Right lobe of liver (tissue), 6 donors: ENCODE results near the gene MXRA7. TPM values are rescaled to one million over a fixed set of nuclear protein-coding genes. Genes with fewer than 3 reads are reported as not detected.

Source experiments
- ATAC-seq, 4 donors: fragments of 200-7000 bp; cut with Tn5 transposase; one replicate each; pipeline ENCODE4 v1.9.1; 2020; ENCODE audit warnings: mild to moderate bottlenecking in 4 of 4, moderate library complexity in 4 of 4
- DNase-seq, 3 donors: peaks; one replicate each; pipeline ENCODE4 v3.0.0-alpha.2; 2020
- H3K27ac ChIP-seq, 3 donors: fragments of 200-600 bp; one replicate each; pipeline ENCODE4 v1.8.0; 2022
- H3K27me3 ChIP-seq, 2 donors: fragments of 200-600 bp; one replicate each; pipeline ENCODE4 v1.8.0; 2022
- H3K36me3 ChIP-seq, 4 donors: fragments of 200-600 bp; sonication (generic) in 1 of 4; one replicate each; pipeline versions ENCODE4 v1.5.1 to v1.8.0; 2017 to 2022; ENCODE audit warnings: control low read depth in 1 of 4
- H3K4me1 ChIP-seq, 4 donors: fragments of 200-600 bp; sonication (generic) in 1 of 4; one replicate each; pipeline versions ENCODE4 v1.5.1 to v1.8.0; 2017 to 2022; ENCODE audit warnings: control low read depth in 1 of 4
- H3K4me3 ChIP-seq, 3 donors: fragments of 200-600 bp; one replicate each; pipeline ENCODE4 v1.8.0; 2022
- H3K9me3 ChIP-seq, 4 donors: fragments of 200-600 bp; sonication (generic) in 1 of 4; one replicate each; pipeline versions ENCODE4 v1.5.1 to v1.8.0; 2017 to 2022; ENCODE audit warnings: control low read depth in 1 of 4
- POLR2A ChIP-seq: fragments of 450-650 bp; IDR thresholded peaks from one replicate; pipeline ENCODE4 v1.6.1; 2017; ENCODE audit warnings: antibody characterized with exemption, mild to moderate bottlenecking
- WGBS: methylation state at CpG from one replicate; pipeline ENCODE4 v1.1.6; 2018; ENCODE audit warnings: low coverage, low lambda C conversion rate; ENCODE audit not compliant: insufficient coverage; ENCODE audit errors: missing lambda C conversion rate; 5-methylcytosine and 5-hydroxymethylcytosine counted together
- intact Hi-C, 2 donors: fragments of 100-400 bp; cut with DNase I; formaldehyde crosslinking; loops; one replicate each; pipeline versions ENCODE4 v1.11.2 to v1.14.1; 2022
- total RNA-seq, 6 experiments: library from RNA; depleted of rRNA in 2 of 6; stranded (reverse); fragments of >200 nt in 2 of 6; fragmentation: NEBNext Ultra II Directional in 3 of 6; extraction: Animal tissue kit (Norgen Biotek cat#: 25700) in 3 of 6; gene quantifications; one replicate each; pipeline versions ENCODE4 v1.1.0 to v1.2.4, GENCODE V29; 2016 to 2023
- TF ChIP-seq, protein P1 (sequence below), 4 donors: fragments of 200-600 bp in 3 of 4; fragments of 450-650 bp in 1 of 4; IDR thresholded peaks; one replicate each; pipeline versions ENCODE4 v1.5.1 to v1.8.0; 2016 to 2022; ENCODE audit warnings: antibody characterized with exemption in 4 of 4, mild to moderate bottlenecking in 2 of 4
- donor health status: DM: no; HTN: yes; CAD: no.
- donor health status: DM: no; HTN: no; CAD: no.
- donor health status: DM: no; HTN: no; CAD: no.
- donor health status: DM: no; HTN: yes; CAD: no.
- donor health status: DM: no; HTN: yes; CAD: no.

MXRA7 gene
- total RNA-seq, 6 experiments from 2014 or later, result 7.7 to 25.4 (median 15.3) TPM

DNA sequence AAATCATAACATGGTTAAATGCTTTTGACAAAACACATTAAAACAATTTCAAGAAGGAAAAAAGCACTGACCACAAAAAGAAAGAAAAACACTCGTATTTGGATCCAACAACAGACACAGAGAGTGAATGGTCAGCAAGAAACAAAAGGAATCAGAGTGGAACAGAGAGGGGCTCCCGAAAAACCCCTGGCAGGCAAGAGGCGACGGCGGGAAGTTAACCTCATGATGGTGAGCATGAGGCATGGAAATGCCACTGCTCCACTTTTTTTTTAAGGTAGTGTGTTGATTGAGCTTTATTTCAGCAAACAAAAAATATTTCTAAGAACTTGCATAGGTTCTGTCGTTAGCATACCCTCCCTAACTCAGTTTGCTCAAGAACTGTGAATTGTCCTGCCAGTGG, 35.1 kb downstream of the MXRA7 start:
- intact Hi-C loops, result no loop called here
- DNase-seq, result no peak

DNA sequence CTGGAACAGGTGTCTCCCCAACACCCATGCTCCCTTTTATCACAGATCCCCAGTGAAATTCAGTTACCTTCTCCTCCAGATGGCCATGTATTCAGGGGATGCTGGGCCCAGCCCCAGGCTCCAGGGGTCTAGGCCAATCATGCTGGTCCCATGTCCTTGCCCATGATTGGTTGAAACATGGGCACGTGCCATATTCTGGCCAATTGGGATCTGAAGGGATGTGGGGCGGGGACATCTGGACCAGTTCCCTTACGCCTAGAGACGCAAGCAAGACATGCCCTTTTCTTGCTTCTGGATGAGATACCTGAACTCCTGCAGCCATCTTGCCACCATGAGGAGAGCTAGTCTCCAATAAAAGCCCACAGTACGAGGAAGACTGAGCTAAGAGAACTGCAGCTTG, 36.2 kb downstream of the MXRA7 start:
- intact Hi-C loops, result no loop called here
- no peak for ATAC-seq
- Histone ChIP-seq H3K36me3 (no peaks in the 10 kb centered on the region), H3K27ac (no peak overlapping the region), H3K4me1 (peaks cover 0 to 11% (median 2%) of the 10 kb centered on the region in 4 donors), H3K4me3 (no peak overlapping the region), H3K27me3 (no peaks in the 10 kb centered on the region), H3K9me3 (no peaks in the 10 kb centered on the region)
- DNase-seq, result no peak
- no peak for TF ChIP-seq POLR2A
- TF ChIP-seq, protein P1, sequence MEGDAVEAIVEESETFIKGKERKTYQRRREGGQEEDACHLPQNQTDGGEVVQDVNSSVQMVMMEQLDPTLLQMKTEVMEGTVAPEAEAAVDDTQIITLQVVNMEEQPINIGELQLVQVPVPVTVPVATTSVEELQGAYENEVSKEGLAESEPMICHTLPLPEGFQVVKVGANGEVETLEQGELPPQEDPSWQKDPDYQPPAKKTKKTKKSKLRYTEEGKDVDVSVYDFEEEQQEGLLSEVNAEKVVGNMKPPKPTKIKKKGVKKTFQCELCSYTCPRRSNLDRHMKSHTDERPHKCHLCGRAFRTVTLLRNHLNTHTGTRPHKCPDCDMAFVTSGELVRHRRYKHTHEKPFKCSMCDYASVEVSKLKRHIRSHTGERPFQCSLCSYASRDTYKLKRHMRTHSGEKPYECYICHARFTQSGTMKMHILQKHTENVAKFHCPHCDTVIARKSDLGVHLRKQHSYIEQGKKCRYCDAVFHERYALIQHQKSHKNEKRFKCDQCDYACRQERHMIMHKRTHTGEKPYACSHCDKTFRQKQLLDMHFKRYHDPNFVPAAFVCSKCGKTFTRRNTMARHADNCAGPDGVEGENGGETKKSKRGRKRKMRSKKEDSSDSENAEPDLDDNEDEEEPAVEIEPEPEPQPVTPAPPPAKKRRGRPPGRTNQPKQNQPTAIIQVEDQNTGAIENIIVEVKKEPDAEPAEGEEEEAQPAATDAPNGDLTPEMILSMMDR (IDR thresholded peaks at IDR 0.05), result no peak
- 92% methylated on average over 4 of the region's 5 CpGs for WGBS

More for the DNA sequence above, 35.1 kb downstream of the MXRA7 start:
- Histone ChIP-seq H3K9me3 (no peaks in the 10 kb centered on the region), H3K4me1 (peaks cover 0 to 11% (median 2%) of the 10 kb centered on the region in 4 donors), H3K27me3 (no peaks in the 10 kb centered on the region), H3K36me3 (no peaks in the 10 kb centered on the region), H3K27ac (no peak overlapping the region), H3K4me3 (no peak overlapping the region)
- ATAC-seq, result no peak
- 83% methylated on average over 6 of the region's 6 CpGs for WGBS
- no peak for TF ChIP-seq POLR2A
- TF ChIP-seq, protein P1 (IDR thresholded peaks at IDR 0.05), result no peak

DNA sequence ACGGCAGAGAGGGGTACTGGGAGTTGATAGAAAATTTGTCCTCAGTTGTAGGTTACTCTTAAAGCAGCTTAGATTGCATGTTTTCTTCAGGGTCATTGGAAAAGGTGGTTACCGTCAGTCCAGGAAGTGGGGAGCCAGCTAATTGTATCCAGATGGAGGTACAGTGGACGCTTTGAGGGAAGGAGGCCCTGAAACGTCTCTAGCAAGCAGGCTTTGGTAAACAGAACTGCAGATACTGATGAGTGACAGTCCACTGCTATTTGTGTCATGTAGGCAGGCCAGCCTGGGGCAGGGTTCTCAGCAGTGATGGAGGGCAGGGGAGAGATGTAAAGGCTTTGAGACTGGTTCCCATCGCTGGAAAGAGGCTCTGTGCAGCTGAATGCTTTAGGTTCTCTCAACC, 37.0 kb downstream of the MXRA7 start:
- no peaks in the 10 kb centered on the region for H3K36me3 ChIP-seq
- ATAC-seq (no peak), DNase-seq (no peak)
- WGBS, result 69% methylated on average over 4 of the region's 5 CpGs
- TF ChIP-seq POLR2A, result no peak
- TF ChIP-seq, protein P1 (IDR thresholded peaks at IDR 0.05), result no peak
- no peaks in the 10 kb centered on the region for H3K27me3 ChIP-seq
- no peaks in the 10 kb centered on the region for H3K9me3 ChIP-seq
- H3K27ac ChIP-seq, result no peak overlapping the region
- intact Hi-C loops, result no loop called here
- peaks cover 0 to 11% (median 2%) of the 10 kb centered on the region in 4 donors for H3K4me1 ChIP-seq
- no peak overlapping the region for H3K4me3 ChIP-seq

DNA sequence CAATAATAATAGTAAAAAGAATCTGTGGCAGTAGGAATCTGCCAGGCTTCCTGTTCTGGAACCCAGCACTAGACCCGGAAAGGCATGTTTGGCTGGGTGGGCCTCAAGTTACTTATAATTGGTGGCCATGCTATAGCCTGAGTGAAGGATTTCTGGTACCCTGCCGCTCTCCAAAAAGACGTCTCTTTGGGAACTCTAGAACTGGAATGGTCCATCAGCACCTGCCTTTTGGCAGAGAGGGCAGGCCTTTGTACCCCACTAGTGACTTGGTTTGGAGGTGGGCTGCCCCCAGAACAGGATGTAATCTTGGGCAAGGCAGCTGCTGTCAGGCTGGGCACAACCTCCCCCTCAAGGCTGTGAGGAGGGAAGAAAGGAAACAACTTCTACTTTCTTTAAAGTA, 37.9 kb downstream of the MXRA7 start:
- Histone ChIP-seq H3K27me3 (no peaks in the 10 kb centered on the region), H3K27ac (peak overlapping the region in 2 of 3 donors; percentile 82 to 89), H3K36me3 (no peaks in the 10 kb centered on the region), H3K9me3 (no peaks in the 10 kb centered on the region), H3K4me3 (peak overlapping the region in 2 of 3 donors; percentile 38 to 74), H3K4me1 (peaks cover 0 to 11% (median 2%) of the 10 kb centered on the region in 4 donors)
- intact Hi-C loops, result no loop called here
- WGBS, result 91% methylated on average over 3 of the region's 3 CpGs
- DNase-seq (no peak), ATAC-seq (no peak)
- no peak for TF ChIP-seq POLR2A
- TF ChIP-seq, protein P1 (IDR thresholded peaks at IDR 0.05), result no peak
